SK-N-SH (cell line): ENCODE measurements around the gene PBOV1.

Experiments
- RCOR1 ChIP-seq: fragments of 150-350 bp; IDR thresholded peaks from 2 replicates; pipeline ENCODE4 v1.6.1; 2017; ENCODE audit warnings: antibody characterized with exemption, low read length
- RFX5 ChIP-seq: IDR thresholded peaks from 2 replicates; pipeline ENCODE4 v1.6.1; 2012; ENCODE audit warnings: mild to moderate bottlenecking, improper control_type of control experiment, low read length

GRCh38 chr6:138230221-138230620 is 11.9 kb upstream of the PBOV1 start:
- TF ChIP-seq RCOR1 (no peak), RFX5 (no peak)
